Umbilical cord (tissue), 2 donors: ENCODE measurements around the gene RTCA. TPM values are rescaled to one million over a fixed set of nuclear protein-coding genes. Genes with fewer than 3 reads are reported as not detected.
"Not testable (repeated sequence)": the region's sequence is repeated elsewhere in the genome, so short reads cannot be mapped to it uniquely, and the experiment has no call there.

Experiments
- DNase-seq: peaks from one replicate; pipeline ENCODE4 v3.0.0-alpha.2; 2015; ENCODE audit warnings: low spot score
- total RNA-seq: library from RNA; depleted of rRNA; stranded (reverse); fragments of >200 nt; gene quantifications from one replicate; pipeline ENCODE4 v1.2.3, GENCODE V29; 2014; ENCODE audit warnings: low replicate concordance; ENCODE audit not compliant: insufficient read depth

The RTCA gene
- total RNA-seq, result 20.0 TPM

GRCh38 chr1:100265931-100266740 is at the start of gene RTCA:
Gene RTCA, plus strand, starts transcription at chr1:100266216. Its CDS starts 160 bp downstream, at chr1:100266376.
- DNase-seq, result peak; percentile 98

DNA sequence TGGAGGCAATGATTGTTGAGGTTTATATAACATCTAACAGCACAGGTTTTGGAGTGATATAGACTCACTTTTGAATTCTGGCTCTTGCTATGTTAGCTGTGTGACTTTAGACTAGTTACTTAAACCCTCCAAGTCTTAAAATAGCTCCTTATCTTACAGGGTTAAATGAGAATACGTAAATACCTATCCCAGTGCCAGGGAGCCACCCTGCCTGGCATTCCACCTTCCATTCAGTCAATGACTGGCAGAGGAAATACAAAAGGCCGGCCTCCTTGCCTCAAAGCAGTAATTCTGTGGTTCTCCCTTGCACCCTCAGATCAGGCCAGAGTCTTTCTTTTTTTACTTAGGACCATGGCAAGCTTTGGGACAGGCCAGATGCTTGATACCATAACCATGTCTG is 48.2 kb upstream of the RTCA start:
- DNase-seq, result no peak

GRCh38 chr1:100219457-100219856 is 46.6 kb upstream of the RTCA start:
- DNase-seq, result no peak

GRCh38 chr1:100219883-100220282 is 46.1 kb upstream of the RTCA start:
- no peak for DNase-seq

- DNase-seq, result no peak
Measured at GRCh38 chr1:100222428-100222827, 43.6 kb upstream of the RTCA start.

GRCh38 chr1:100229681-100230443 is 36.2 kb upstream of the RTCA start:
- DNase-seq, result no peak

DNA sequence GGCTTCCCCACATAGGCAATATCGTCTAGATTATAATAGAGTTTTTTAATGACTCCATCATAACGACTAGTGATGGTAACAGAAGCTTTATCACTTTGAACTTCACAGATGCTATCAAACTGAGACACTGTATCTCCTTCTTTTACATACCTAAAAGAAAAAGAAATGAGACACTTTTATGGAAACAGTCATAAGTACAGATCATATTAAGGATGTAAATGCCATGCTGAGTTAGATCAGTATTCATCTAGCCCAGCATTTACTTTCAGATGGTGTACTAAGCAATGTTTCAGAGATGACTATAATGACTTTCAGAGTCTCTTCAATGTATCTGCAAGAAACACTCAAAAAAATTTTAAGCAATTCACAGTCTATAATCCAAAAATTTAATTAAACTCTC is 35.3 kb upstream of the RTCA start:
- no peak for DNase-seq

GRCh38 chr1:100231721-100232120 is 34.3 kb upstream of the RTCA start:
- no peak for DNase-seq

GRCh38 chr1:100232156-100232555 is 33.9 kb upstream of the RTCA start:
- no peak for DNase-seq

DNA sequence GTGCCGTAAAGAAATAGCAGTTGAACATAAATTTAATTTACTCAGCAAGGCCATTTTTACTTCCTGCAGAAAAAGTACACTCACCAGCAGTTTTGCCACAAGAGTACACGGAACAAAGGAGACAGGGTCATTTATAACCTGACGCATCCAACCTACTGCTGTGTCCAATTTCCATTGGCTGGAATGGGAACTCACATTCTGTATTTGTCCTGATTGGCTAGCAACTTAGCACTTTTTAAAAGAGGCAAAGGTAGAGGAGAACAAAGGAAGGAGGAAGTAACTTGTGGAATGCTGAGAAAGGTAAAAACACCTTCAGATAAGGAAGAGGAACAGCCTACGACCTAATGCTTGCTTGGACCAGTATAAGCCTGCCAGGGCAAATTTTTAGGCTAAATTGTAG is 32.5 kb upstream of the RTCA start:
- DNase-seq, result not testable (repeated sequence)

DNA sequence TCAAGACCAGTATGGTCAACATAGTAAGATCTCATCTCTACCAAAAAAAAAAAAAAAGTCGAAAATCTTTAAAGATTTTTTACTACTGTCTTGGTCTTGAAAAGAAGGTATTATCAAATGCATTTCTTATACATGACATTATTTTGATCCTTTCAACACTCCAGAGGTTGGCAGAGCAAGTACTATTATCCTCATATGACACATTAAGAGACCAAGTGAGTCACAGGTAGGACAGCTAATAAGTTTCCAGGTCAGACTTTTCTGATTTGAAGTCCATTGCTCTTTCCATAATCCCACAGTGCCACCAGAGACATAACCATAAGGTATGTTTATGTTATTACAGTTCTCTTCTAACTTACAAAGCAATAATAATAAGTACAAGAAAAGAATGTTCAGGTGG is 31.6 kb upstream of the RTCA start:
- no peak for DNase-seq

DNA sequence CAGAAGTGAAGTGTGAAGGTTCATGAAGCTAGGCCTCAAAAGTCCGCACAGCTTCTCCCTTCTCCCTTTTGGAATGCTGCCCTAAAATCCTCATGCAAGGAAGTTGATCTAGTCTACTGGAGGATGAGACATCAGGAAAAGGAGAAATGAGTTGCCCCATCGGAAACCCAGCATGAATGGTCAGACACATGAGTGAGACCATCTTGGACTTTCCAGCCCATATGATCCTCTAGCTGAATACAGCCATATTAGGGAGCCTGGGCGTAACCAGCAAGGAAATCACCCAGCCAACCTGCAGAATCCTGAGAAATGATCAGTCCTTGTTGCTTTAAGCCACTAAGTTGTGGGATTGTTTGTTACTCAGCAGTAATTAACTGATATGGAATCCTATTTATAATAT is 28.9 kb upstream of the RTCA start:
- no peak for DNase-seq

DNA sequence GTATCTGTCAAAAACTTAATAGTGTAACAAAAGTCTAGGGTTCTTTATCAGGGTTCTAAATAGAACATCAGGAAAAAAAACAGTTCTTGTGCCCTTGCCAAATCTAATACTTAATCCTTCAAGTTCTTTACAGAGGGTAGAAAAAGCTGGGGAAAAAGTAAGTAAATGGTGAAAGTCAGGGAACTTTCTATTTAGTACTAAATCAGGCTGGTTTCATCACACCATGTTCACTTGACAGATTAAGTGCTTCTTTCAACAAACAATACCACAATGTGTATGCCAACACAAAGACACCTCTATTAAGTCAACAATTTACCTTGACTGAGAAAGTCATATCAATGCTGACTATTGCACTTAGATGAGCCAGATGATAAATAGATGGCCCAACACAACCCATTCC is 26.1 kb upstream of the RTCA start:
- DNase-seq, result no peak

DNA sequence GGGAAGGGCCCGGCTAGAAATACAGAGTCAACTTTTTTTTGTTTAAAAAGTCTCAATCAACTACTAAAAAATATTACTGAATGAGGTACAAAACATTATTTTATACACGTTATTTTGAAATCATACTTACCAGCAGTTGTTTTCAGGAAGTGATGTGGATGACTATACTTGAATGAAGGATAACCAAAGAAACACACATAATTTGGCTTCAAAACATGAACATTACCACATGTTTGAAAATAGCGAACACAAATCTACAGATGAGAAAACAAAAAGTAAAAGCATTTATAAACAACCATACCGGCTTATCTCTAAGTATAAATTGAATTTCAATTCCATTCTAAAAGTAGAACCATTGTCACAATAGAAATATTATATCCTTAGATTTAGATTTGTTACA is 25.4 kb upstream of the RTCA start:
- no peak for DNase-seq

DNA sequence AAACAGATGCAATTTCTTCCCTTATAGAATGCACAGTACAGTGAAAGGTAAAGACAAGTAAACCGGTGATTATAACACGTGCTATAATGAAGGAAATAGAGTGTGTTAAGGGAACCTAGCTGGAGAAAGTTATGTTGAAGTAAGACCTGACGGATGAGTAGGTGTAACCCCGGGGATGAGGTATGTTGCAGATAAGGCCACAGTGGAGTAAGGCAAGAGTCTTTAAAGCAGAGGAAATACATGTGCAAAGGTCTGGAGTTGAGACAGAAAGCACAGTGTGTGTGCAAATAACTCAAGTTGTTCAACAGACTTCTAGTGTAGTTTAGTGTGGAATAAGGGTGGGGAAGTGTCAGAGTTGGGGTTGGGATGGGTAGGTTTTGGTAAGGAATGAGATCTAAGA is 19.3 kb upstream of the RTCA start:
- no peak for DNase-seq

- DNase-seq, result no peak
Measured at GRCh38 chr1:100249155-100249536, 16.9 kb upstream of the RTCA start.

GRCh38 chr1:100249537-100250257 is 16.3 kb upstream of the RTCA start, which contains the start of gene DBT:
Gene DBT, minus strand, starts transcription at chr1:100249834. Its CDS starts 14 bp downstream, at chr1:100249820.
- peak; percentile 99 for DNase-seq

- DNase-seq, result peak; percentile 35
Measured at GRCh38 chr1:100250264-100250663, 15.8 kb upstream of the RTCA start.

GRCh38 chr1:100250807-100251206 is 15.2 kb upstream of the RTCA start:
- no peak for DNase-seq

GRCh38 chr1:100252901-100253300 is 13.1 kb upstream of the RTCA start:
- peak; percentile 22 for DNase-seq

- no peak for DNase-seq
Measured at GRCh38 chr1:100253552-100253951, 12.5 kb upstream of the RTCA start.

GRCh38 chr1:100256273-100256672 is 9.7 kb upstream of the RTCA start:
- DNase-seq, result not testable (repeated sequence)
